GM21737 (cell line): ENCODE data around the gene S100A14.
"Not testable (repeated sequence)": the region's sequence is repeated elsewhere in the genome, so short reads cannot be mapped to it uniquely, and the experiment has no call there.

Experiments
- ATAC-seq: cut with Tn5 transposase; IDR thresholded peaks from one replicate; pipeline ENCODE4 v1.9.1; 2021; ENCODE audit warnings: mild to moderate bottlenecking, moderate library complexity; ENCODE audit not compliant: unreplicated experiment

S100A14 gene

DNA sequence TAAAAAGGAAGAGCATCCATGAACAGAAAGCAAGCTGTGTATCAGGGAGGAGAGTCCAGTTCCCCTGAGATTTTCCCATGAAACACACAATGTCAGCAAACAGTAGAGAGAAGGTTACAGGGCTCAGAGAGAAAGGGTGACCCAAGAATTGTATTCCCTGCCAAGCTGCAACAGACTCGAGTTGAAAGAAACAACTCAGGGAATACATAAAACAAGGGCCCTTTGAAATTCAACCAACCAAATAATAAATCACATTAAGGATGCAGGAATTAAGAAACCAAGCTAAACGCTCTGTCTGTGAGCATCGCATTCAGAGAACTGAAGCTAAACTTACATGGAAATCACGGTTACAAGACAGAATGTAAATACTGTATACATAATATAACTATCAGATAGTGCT lies 23.4 kb downstream of the S100A14 start:
- ATAC-seq = no peak

DNA sequence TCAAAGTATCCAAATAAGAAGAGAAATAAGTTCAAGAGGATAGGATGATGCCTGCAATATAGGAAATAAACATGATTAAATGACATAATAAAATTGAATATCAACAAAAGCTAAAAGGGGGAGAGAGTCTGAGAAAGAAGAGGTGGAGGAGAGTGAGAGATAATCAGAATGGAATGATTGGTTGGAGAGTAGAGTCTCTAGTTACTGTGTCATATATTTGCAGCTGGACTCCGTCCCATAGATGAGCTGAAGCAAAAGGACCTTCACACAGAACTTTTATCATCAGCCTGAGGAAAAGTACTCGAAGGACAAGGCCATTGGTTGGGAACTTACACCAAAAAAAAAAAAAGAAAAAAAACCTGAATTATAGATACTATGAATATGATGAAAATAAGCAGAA lies 27.6 kb downstream of the S100A14 start:
- ATAC-seq = no peak

DNA sequence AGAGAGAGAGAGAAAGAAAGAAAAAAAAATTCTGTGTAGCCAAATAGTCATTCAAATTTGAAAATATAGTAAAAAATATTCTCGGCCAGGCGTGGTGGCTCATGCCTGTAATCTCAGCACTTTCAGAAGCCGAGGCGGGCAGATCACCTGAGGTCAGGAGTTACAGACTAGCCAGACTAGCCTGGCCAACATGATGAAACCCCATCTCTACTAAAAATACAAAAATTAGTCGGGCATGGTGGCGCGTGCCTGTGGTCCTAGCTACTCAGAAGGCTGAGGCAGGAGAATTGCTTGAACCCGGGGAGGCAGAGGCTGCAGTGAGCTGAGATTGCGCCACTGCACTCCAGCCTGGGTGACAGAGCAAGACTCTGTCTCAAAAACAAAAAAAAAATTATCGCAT lies 28.1 kb downstream of the S100A14 start:
- not testable (repeated sequence) for ATAC-seq

DNA sequence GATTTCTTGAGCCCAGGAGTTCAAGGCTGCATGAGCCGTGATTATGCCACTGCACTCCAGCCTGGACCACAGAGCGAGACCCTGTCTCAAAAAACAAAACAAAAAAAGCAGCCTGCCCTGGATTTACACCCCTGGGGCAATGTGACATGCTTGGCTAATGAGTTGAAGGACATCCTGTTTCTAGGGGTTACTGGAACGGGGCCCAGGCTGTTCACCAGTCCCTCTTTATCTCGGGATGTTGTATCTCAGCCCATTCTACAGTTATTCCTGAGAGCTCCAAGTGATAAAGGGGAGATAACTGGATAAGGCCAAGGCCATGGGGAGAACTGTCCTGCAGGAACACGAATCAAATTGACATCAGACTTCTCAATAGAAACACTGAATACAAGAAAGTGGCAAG lies 28.8 kb downstream of the S100A14 start:
- no peak for ATAC-seq

DNA sequence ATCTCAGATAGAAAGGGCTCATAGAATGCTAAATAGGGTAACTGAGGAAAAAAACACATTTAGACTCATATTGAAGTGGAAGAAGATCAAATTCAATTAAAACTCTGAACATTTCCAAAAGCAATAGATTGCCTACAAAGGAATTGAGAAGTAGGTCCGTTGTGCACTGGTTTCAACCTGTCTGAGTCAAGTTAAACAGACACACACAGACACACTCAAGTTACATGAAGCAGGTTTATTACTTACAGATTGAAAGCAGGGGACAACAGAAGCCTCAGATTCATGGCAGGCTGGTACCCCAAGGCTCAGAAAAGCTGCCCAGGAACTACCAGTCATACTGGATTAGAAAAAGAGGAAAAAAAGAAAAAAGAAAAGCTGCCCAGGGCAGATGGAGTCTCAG lies 29.8 kb downstream of the S100A14 start:
- ATAC-seq = no peak

DNA sequence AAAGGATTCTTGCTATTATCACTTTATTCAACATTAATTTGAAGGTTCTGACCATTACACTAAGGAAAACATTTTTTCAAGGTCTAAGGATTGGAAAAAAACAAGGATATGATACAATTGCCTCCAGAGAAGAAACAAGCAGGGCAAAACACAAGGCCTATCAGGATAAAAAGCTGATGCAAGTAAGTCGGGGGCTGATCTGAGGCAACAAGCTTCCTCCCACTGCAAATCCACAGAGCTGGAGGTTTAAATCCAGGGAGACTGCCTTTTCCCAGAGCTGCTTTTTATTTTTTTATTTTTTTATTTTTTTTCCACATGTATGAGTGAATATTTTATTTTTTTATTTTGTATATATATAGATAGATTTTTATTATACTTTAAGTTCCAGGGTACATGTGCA lies 31.1 kb downstream of the S100A14 start:
- no peak for ATAC-seq

DNA sequence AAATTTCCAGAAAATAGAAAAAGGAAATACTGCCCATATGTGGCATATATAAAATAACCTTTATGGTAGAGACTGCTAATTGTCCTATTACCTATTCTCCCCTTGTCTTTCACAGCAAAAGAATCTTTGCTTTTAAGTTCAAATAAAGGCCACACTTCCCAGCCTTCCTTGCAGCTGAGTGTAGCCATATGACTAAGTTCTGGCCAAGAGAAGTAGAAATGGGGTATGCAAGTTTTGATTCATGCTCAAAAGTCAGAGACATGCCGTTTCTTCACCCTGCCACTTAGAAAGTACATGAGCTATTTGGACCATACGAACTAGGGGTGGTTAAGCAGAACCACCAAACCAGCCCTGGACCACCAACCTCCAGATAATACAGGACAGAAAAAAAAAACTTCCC lies 32.1 kb downstream of the S100A14 start:
- ATAC-seq = no peak

DNA sequence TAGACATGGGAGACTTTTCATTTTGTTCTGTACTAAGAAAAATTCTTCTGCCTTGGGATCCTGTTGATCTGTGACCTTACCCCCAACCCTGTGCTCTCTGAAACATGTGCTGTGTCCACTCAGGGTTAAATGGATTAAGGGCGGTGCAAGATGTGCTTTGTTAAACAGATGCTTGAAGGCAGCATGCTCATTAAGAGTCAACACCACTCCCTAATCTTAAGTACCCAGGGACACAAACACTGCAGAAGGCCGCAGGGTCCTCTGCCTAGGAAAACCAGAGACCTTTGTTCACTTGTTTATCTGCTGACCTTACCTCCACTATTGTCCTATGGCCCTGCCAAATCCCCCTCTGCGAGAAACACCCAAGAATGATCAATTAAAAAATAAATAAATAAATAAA lies 32.6 kb downstream of the S100A14 start:
- not testable (repeated sequence) for ATAC-seq

DNA sequence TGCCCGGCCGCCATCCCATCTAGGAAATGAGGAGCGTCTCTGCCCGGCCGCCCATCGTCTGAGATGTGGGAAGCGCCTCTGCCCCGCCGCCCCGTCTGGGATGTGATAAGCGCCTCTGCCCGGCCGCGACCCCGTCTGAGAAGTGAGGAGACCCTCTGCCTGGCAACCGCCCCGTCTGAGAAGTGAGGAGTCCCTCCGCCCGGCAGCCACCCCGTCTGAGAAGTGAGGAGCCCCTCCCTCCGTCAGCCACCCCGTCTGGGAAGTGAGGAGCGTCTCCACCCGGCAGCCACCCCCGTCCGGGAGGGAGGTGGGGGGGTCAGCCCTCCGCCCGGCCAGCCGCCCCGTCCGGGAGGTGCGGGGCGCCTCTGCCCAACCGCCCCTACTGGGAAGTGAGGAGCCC lies 33.3 kb downstream of the S100A14 start:
- ATAC-seq = not testable (repeated sequence)

DNA sequence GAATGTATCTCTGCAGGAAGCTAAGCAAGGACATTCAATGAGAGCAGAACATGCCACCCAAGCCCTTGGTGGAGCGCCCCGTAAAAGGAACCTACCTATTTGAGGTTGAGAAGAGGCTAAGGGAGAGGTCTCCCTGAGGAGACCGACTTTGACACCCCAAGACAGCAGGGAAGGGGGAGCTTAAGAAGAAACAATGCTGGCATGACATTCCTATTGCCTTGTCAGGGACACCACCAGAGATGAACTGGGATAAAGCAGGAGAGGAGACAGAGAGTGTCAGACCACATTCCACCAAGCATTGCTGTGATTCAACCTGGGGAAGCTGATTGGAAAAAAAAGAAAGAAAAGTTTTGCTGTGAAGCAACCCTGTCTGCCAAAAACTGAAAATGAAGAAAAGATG lies 37.2 kb downstream of the S100A14 start:
- no peak for ATAC-seq

DNA sequence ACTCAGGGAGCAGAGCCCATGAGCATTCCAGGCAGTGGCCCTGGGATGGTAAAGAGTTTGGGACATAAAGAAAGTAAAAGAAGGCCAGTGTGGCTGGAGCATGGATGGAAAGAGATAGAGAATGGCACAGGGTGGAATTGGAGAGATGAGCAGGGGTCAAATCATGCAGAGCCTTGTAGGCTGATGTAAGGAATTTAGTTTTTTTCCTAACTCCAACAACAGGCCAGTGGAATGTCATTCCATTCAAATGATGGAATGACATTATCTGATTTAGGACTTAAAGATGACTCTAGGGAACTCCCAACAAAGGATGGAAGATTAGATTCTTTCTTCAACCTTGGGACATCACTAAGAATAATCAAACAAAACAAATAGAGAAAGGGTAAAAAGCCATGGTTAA lies 37.6 kb downstream of the S100A14 start:
- no peak for ATAC-seq

DNA sequence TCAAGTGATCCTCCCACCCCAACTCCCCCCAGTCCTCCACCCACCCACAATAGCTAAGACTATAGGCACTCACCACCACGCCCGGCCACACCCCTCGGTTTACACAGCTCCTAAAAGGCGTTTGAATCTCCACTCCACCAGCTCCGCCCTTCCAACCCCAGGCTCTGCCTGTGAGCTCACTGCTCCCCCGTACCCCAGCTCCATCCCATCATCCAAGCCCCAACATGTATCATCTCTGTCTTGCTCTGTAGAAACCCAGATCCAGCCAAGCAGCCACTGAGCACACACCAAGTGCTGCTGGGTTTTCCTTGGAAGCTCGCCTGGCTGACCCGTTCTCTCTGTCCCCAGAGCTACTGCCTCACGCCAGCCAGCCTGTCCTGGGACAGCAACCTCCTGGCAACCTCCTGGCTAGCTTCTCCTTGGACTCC lies 38.5 kb downstream of the S100A14 start:
- ATAC-seq = no peak

DNA sequence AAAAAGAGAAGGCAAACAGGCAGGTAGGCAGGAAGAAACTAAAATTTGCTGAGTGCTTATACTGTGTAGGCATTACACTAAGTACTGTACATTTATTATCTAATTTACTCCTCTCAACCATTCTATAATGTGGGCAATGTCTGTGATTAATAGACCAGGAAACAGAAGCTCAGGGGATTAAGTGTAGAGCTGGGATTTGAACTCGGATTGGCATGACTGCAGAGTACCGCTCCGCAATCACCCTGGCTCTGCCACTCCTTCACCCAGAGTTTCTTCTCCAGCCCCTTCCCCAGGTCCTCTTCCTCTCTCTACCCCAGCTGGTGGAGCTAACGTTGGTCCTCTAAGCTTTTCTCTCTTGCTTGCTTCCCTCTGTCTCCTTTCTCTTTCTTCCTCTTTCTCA lies 39.0 kb downstream of the S100A14 start:
- no peak for ATAC-seq

DNA sequence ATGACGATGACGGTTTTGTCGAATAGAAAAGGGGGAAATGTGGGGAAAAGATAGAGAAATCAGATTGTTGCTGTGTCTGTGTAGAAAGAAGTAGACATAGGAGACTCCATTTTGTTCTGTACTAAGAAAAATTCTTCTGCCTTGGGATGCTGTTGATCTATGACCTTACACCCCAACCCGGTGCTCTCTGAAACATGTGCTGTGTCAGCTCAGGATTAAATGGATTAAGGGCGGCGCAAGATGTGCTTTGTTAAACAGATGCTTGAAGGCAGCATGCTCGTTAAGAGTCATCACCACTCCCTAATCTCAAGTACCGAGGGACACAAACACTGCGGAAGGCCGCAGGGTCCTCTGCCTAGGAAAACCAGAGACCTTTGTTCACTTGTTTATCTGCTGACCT lies 40.6 kb downstream of the S100A14 start:
- ATAC-seq = not testable (repeated sequence)

DNA sequence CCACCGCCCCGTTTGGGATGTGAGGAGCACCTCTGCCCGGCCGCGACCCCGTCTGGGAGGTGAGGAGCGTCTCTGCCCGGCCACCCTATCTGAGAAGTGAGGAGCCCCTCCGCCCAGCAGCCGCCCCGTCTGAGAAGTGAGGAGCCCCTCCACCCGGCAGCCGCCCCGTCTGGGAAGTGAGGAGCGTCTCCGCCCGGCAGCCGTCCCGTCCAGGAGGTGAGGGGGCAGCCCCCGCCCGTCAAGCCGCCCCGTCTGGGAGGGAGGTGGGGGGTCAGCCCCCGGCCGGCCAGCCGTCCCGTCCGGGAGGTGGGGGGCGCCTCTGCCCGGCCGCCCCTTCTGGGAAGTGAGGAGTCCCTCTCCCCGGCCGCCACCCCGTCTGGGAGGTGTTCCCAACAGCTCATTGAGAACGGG lies 41.0 kb downstream of the S100A14 start:
- ATAC-seq = not testable (repeated sequence)

DNA sequence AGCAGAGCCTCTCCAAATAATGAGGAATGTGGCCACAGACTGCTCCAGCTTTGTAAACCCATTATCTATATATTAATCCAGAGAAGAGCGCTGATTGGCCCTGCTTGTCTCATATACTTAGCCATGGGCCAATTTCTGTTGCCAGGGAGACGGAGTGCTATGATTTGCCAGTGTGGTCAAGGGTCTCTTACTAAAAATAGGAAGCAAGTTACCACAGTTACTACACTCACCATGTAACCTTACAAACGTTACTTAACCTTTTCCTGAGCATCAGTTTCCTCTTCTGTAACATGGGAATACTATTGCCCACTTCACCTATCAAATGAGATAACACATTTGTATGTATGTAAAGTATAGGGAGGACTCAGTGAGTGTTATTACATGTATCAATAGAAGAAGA lies 42.8 kb downstream of the S100A14 start:
- ATAC-seq = no peak

DNA sequence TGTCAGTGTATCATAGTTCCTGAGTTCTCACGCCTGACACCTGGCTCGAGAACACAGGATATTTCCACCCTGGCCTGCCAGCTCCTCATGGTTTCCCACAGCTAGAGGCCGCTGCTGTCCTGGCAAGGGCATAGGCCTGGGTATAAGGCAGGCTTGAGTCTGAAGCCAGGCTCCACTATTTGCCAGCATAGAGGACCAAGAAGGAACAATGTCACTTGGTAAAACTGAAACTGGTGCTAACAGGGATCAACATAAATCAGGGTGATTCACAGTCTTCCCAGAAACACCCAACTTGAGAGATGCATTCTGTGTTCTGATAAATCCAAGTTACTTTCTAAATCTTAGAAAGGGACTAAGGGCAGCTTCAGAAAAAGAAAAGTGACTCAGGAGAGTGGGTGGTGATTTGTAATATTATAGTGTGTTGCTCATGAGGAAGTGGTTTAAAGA lies 43.5 kb downstream of the S100A14 start:
- ATAC-seq = no peak

DNA sequence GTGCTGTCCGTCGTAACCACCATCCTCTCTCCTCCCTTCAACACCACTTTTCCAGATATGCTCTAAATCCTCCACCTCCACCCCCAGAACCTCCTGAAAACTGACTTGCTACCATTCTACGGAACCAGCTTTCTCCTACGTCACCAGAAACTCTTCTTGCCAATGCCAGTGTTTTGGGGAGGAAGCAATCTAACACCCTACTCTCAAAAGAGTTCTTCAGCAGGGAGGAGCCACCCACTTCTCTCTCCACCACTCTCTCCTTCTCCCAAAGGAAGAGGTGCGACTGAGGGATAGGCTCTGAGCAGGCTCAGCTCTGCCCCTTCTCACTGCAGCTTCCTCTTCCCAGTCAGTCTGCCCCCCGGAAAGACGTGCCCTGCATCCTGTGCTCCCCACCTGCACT lies 44.4 kb downstream of the S100A14 start:
- no peak for ATAC-seq

DNA sequence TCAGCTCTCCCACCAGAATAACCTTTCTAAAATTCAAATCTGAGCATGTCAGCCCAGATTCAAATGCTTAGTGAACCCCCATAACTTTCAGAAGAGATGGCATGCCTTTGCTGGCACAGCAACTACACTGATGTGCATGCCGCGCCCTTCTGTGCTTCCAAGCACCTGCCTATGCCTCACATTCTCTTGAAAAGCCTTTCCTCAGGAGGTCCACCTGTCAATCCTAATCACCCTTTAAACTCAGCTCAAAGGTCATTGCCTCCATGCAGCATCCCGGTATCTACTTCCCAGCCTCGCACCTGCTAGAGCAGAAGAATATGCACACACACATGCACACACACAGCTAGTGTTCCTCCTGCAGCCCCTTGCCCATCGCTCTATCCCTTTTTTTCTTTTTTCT lies 45.3 kb downstream of the S100A14 start:
- no peak for ATAC-seq

DNA sequence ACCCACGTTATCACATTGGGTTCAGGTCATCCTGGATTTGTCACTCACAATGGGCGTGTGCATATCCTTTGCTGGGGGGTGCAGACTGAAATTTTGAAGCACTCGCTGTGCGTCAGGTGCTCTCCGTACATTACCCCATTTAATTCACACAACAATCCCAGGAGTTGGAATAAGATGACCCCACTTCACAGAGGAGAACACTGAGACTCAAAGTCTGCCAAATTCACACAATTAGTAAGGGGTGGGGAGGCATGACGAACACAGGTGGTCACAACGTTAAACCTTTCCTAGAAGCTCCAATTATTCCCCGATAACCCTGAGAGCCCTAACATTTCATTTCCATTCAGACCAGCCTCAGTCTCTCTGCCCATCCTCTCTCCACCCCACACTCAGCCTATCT lies 46.7 kb downstream of the S100A14 start:
- no peak for ATAC-seq

DNA sequence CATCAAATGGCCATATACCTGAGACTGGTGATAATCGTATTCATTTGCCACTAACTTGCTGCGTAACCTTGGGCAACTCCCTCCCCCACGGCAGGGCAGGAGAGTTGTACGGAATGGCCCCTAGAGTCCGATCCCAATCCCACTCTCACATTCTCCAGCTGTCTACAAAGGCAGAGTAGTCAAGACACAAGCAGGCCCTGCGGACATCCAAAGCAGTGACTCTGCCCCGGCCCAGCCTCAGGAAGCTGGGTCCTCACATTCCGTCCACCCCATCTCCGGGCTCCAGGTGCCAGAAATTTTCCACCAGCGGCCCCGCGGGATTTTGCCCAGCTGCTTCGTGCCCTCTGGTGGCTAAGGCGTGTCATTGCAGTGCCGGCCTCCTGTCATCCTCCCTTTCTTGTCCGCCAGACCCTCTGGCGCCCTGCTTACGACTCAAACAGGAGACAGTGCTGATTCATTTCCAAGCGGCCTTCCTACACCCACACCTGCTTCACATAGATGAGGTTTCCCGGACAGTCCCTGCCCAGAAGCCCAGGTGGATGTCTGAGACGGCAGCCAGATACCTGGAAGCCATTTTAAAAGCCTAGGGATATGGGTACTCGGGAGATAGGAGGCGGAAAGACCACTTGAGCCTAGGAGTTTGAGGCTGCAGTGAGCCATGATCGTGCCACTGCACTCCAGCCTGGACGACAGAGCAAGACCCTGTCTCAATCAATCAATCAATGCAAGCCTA lies 47.6 kb downstream of the S100A14 start:
- ATAC-seq = no peak

DNA sequence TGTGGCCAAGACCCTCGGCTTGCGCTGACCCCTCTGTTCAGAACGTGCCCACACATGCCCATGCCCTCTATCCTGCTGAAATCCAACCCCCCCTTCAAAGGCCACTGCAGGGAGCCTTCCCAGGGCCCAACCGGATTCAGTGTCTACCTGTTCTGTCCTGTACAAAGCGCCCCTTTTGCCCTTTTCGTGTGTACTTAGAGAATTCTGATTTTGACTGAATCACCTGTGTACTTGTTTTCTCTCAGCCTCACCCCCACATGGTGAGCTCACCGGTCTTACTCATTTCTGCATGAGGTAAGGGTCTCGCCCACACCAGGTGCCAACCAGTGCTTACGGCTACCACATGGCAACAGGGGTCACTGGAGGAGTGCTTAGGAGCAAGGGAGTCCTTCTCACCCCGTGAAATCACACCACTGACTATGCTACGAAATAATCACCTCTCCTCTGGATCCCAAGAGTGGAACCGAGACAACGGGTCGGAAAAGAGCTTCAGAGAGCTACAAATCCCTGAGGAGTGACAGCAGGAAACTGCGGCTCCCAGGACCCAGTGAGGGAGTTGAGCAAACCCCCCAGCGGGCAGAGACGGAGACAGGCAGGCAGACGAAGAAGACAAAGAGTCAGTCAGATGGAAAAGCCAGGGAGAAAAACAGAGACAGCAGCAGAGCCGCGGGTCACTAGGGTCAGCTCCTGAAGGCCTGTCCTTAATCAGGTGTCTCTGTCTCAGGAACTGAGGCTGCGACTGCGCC lies 48.3 kb downstream of the S100A14 start:
- ATAC-seq = no peak
